22Rv1 (cell line): ENCODE results near the gene EMP3.

ENCODE experiments used
- H3K27ac ChIP-seq: fragments of 450-650 bp; 2 replicates; pipeline ENCODE4 v1.5.1; 2017
- CTCF ChIP-seq: fragments of 450-650 bp; IDR thresholded peaks from 2 replicates; pipeline ENCODE4 v1.5.1; 2017; ENCODE audit warnings: mild to moderate bottlenecking
- ZFX ChIP-seq: fragments of 450-650 bp; IDR thresholded peaks from 2 replicates; pipeline ENCODE4 v1.6.1; 2017; ENCODE audit warnings: antibody characterized with exemption, borderline replicate concordance

EMP3 gene

DNA sequence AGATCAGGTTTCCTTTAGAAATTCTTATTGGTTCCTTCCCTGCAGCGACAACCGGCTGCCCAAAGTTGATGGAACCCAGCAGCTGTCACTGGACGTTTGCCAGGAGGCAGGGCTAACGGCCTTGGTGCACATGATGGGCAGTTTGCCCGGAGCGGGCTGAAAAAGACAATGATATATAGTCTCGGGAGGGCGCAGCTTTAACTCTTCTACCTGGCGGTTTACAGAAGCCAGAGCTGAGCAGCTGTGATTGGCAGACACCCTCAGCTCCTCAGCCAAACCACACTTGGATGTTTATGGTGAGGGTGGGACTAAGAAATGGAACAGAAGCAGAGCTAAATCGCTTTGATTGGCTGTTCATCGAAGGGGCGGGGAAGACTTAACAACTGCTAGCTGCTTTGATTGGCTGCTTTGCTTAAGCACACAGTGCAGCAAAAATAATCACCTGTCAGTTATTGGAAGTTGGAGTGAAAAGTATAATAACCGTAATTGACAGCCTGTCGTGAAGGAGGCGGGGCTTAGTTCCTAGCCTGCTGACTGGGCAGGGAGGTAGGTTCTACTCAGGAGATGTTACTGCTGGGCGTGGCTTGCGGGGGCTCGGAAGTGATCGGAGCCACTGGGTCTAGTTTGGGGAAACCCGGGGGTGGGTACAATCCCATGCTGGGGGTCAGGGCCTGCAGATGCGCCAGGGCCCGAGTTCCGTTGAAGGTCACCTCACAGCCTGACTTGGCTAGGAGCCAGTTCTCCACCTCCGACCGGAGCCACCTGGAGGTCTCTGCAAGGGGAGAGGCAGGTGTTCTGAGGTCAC, 7.5 kb downstream of the EMP3 start:
- peak overlapping the region; percentile 97 for H3K27ac ChIP-seq
- TF ChIP-seq ZFX = no peak
- no peak for TF ChIP-seq CTCF

DNA sequence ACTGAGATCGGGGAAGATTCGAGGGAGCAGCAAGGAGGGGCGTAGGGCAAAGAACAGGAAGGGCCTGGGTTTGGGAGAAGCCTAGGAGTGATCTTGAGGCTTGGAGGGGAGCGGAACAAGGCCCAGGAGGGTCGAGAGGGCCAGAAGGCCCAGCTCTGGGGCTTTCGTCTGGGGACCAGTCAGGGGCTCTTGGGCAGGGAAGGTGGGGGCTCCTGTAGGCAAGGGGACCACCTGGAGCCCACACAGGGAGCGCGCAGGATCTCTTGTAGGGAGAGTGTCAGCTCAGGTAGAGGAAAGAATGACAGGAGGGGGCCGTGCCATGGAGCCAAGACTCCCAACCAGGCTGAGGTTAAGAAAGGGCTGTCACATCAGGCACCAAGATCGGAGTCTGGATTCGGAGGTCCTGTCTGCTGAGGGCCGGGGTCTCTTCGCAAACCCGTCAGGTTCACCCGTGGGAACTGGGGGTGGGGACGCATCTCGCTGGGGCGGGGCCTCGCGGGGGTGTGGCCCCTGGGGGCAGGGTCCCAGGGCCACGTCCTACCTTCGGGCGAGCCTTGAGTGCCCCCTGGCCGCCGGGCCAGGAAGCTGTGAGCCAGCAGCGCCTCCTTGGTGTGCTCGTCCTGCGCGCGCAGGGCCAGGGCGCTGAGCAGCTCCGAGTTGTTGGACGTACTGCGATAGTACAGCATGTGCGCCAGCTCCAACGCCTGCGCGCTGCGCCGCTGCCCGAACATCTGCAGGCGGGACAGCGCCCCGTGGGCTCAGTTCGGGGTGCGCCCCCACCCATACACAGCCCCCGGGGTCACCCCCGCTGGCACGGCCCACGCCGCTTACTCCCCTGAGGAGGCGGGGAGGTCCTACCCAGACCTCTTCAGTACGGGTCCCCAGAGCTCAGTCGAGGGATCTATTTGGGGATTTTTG, 8.4 kb downstream of the EMP3 start:
- TF ChIP-seq ZFX (no peak), CTCF (peak; percentile 89)

DNA sequence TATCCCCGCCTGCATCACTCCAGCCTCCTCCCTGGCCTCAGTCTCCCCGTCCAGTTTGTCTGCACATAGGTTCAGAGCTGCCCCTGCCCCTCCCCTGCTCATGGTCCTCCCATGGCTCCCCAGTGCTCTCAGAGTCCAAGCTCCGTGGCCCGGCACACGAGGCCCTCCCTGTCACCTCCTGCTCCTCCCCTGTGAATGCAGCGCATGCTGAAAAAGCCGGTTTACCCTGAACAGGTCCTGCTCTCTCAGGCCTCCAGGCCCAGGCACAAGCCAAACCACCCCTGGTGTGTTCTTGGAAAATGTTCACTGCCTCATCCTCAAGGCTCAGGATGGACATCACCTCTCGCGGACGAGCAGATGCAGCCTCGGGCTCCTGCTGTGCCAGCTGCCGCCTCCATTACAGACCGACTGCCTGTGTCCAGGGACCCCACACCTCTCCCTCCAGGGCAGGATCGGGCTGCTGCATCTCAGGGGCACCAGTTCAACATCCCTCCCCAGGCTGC, 13.0 kb downstream of the EMP3 start:
- TF ChIP-seq ZFX (no peak), CTCF (no peak)
- no peak overlapping the region for H3K27ac ChIP-seq

More for the DNA sequence above, 8.4 kb downstream of the EMP3 start:
- H3K27ac ChIP-seq = peak overlapping the region; percentile 97

DNA sequence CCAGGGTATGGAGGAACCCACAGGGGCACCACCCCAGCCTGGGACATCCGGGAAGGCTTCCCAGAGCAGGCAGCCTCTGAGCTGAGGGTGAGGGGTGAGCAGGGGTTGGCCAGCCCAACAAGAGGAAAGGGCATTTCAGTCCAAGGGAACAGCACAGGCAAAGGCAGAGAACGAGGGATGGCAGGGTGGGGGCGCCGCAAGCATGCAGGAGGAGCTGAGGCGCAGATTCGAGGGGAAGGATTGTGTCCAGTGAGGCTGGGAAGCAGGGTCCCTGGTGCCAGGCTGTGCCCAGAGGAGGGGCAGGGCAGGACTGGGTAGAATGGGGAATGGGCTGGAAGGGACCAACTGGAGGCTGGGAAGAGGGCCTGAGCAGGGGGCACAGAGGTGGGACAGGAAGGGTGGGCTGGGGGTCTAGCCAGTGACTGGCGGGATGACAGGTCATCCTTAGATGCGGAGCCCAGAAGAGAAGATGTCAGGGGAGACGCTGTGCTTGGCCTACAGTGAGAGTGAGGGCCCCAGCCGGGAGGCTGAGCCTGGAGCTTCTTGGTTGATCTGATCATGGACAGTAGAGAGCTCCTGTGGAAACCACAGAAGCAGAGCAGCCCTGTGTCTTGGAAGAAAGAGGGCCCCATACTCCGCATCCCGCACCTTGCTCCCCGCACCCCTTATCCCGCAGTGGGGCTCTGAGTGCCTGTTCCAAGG, 13.6 kb downstream of the EMP3 start:
- TF ChIP-seq ZFX = no peak
- TF ChIP-seq CTCF = no peak
- H3K27ac ChIP-seq = no peak overlapping the region

- no peak overlapping the region for H3K27ac ChIP-seq
- TF ChIP-seq CTCF = no peak
- no peak for TF ChIP-seq ZFX
Measured at GRCh38 chr19:48340995-48341394, 15.6 kb downstream of the EMP3 start.

DNA sequence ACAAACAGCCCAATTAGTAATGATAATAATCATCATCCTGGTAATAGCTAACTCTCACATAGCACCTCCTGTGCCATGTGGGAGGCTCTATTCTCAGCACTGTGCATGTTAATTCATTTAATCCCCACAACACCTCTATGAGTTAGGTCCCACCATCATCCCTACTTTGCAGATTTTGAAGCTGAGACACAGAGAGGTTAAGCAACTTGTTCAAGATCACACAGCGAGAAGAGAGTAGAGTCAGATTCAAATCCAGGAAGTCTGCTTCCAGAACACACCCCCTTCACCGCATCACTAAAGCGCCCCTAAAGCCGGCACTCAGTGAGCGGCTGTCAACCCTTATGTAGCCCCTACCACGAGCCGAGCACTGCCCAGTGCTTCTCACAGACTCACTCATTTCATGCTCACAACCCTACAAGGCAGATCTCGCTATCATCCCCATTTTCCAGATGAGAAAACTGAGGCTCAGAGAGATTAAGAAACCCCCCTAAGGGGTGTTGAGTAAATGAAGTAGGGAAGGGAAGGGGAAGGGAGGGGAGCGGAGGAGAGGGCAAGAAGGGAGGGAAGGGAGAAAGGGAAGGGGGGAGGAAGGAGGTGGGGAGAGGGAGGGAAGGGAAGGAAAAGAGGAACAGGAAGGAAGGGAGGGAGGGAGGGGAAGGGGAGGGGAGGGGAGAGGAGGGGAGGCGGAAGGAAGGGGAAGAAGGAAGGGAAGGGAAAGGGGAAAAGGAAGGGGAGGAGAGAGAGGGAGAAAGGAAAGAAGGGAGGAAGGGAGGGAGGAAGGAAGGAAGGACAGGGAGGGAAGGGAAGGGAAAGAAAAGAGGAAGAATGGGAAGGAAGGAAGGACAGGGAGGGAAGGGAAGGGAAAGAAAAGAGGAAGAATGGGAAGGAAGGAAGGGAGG, 16.4 kb downstream of the EMP3 start:
- H3K27ac ChIP-seq = no peak overlapping the region
- TF ChIP-seq ZFX (no peak), CTCF (no peak)
